HG02970 (cell line): ENCODE measurements around the gene ZNF358.

Experiments
- ATAC-seq: cut with Tn5 transposase; IDR thresholded peaks from one replicate; pipeline ENCODE4 v1.9.1; 2021; ENCODE audit warnings: mild to moderate bottlenecking, moderate library complexity, moderate number of reproducible peaks; ENCODE audit not compliant: unreplicated experiment, low FRiP score

Gene ZNF358

GRCh38 chr19:7519361-7520130 is 3.6 kb downstream of the ZNF358 start:
- ATAC-seq, result no peak

GRCh38 chr19:7520131-7521051 is 4.5 kb downstream of the ZNF358 start:
- ATAC-seq, result no peak

GRCh38 chr19:7521551-7522071 is 5.7 kb downstream of the ZNF358 start:
- ATAC-seq, result no peak

- peak; percentile 89 for ATAC-seq
Observed at GRCh38 chr19:7522072-7522922, 6.4 kb downstream of the ZNF358 start, which contains the start of gene MCOLN1. TSS of gene MCOLN1 (plus strand) at chr19:7522624. CDS start at chr19:7522751, 127 bp downstream.

- no peak for ATAC-seq
Observed at GRCh38 chr19:7522923-7523667, 7.2 kb downstream of the ZNF358 start.

- ATAC-seq, result no peak
Observed at GRCh38 chr19:7524523-7524922, 8.6 kb downstream of the ZNF358 start.

GRCh38 chr19:7524992-7525739 is 9.3 kb downstream of the ZNF358 start:
- no peak for ATAC-seq

- ATAC-seq, result no peak
Observed at GRCh38 chr19:7526059-7526929, 10.4 kb downstream of the ZNF358 start.

GRCh38 chr19:7527516-7528191 is 11.8 kb downstream of the ZNF358 start:
- ATAC-seq, result no peak

- no peak for ATAC-seq
Observed at GRCh38 chr19:7528192-7528519, 12.3 kb downstream of the ZNF358 start.

- no peak for ATAC-seq
Observed at GRCh38 chr19:7528522-7529245, 12.8 kb downstream of the ZNF358 start.

- ATAC-seq, result no peak
Observed at GRCh38 chr19:7529246-7529600, 13.3 kb downstream of the ZNF358 start.

- no peak for ATAC-seq
Observed at GRCh38 chr19:7529610-7530490, 13.9 kb downstream of the ZNF358 start.

- ATAC-seq, result no peak
Observed at GRCh38 chr19:7533281-7533885, 17.5 kb downstream of the ZNF358 start.

- no peak for ATAC-seq
Observed at GRCh38 chr19:7533925-7534480, 18.1 kb downstream of the ZNF358 start.
